GM12892 (cell line): ENCODE data around the gene NDRG4.

Source experiments
- POLR2A ChIP-seq: IDR thresholded peaks from 2 replicates; pipeline ENCODE4 v1.6.1; 2011; ENCODE audit warnings: low read depth, low read length, control low read depth
- POLR2AphosphoS5 ChIP-seq: IDR thresholded peaks from 2 replicates; pipeline ENCODE4 v1.6.1; 2011; ENCODE audit warnings: low read depth, low read length, control low read depth
- TAF1 ChIP-seq: IDR thresholded peaks from 2 replicates; pipeline ENCODE4 v1.6.1; 2011; ENCODE audit warnings: low read depth, mild to moderate bottlenecking, control low read depth, low read length, borderline replicate concordance

- TF ChIP-seq TAF1 (no peak), POLR2A (no peak), POLR2AphosphoS5 (no peak)
Observed at GRCh38 chr16:58450590-58450989, 49.4 kb upstream of the NDRG4 start.
